Mammary epithelial cell (primary cell): ENCODE measurements around the gene ZCCHC2.

Experiments
- CTCF ChIP-seq, 2 donors: IDR thresholded peaks in 1 of 2; conservative IDR thresholded peaks in 1 of 2; 2 replicates each; pipeline ENCODE4 v1.5.1; 2011 to 2012; ENCODE audit warnings: inconsistent platforms in 2 of 2, low read length in 2 of 2, mild to moderate bottlenecking in 2 of 2, control low read depth in 1 of 2, low read depth in 1 of 2; ENCODE audit not compliant: insufficient read depth in 1 of 2; ENCODE audit errors: extremely low read depth in 1 of 2
- EZH2 ChIP-seq: IDR thresholded peaks from 2 replicates; pipeline ENCODE4 v1.6.1; 2012; ENCODE audit warnings: low read length, inconsistent platforms, borderline replicate concordance

GRCh38 chr18:62545098-62545497 is 22.3 kb downstream of the ZCCHC2 start:
- TF ChIP-seq CTCF (conservative IDR thresholded peaks at IDR 0.05 in 1 of 2, IDR thresholded peaks at IDR 0.05 in 1 of 2; ENCODE audit: extremely low read depth in 1 of 2, insufficient read depth in 1 of 2, low read depth in 1 of 2, low read length in 2 of 2) (no peak), EZH2 (no peak)
